Middle frontal gyrus (tissue), 1 donor: ENCODE measurements around the gene RAB5A.
"Not testable (repeated sequence)": the region's sequence is repeated elsewhere in the genome, so short reads cannot be mapped to it uniquely, and the experiment has no call there.

ENCODE experiments used
- DNase-seq: peaks from one replicate; pipeline ENCODE4 v3.0.0-alpha.2; 2015; ENCODE audit warnings: low spot score; ENCODE audit errors: extremely low spot score

RAB5A gene

DNA sequence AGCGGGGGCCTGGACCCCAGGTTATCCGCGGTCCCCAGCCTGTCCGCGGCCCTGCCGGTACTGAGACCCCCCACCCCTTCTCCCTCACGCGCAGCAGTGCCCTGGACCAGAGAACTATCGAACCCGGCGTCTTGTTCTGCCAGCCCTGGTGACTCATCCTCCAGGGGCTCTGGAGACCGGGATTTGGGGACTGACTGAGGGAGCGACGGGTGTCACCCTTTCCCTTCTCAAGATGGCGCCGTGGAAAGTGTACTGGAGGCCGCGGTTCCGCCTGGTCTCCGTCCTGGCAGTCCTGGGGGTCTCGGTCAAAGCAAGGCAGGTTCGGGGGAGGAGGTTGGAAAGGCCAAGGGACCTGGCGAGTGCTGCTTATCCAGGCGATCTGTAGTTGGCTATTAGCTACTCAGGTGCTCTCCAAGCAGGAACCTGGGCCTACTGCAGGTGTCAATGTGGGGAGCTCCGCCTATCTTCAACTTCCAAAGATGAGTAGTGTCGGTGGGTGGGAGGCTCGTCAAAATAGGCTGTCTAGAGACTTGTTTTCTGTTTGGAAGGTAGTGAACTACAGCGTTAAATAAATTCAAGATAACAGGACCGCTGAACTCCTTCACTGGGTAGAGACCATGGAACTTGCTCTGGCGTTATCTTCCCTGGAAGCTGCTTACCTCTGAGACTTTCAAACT is 790 bp downstream of the RAB5A start:
- DNase-seq: no peak

DNA sequence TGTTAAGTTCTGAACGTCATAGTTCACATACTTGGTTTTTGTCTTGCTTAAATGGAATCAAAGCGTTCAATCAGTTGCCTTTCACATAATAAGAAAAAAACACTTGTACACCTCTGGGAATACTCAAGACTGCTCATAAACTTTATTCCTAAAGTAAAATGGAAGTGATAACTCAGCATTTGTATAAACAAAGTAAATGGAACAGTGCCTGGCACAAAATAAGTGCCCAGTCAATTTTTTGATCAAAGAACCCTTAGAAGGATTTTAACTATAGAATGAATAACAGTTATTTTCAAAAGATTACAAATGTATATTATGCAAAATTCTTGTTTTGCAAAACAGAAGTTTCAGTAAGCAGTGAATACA is 1.3 kb downstream of the RAB5A start:
- no peak for DNase-seq

DNA sequence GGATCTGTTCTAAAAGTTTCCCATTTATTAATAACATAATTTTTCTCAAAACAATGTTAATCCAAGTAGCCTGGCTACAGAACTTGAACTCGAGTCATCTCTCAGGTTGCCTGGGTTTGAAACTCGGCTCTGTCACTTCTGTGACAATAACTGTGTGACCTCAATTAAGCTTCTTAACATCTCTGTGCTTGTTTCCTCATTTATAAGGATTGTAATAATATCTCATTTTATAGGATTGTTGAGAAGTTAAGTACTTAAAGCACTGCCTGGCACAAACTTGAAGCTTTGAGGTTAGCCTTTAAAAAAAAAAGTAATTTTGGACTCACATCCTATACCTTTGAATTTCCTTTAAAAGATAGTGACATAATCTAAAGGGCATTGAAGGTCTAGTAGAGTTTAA is 3.4 kb downstream of the RAB5A start:
- DNase-seq: no peak

DNA sequence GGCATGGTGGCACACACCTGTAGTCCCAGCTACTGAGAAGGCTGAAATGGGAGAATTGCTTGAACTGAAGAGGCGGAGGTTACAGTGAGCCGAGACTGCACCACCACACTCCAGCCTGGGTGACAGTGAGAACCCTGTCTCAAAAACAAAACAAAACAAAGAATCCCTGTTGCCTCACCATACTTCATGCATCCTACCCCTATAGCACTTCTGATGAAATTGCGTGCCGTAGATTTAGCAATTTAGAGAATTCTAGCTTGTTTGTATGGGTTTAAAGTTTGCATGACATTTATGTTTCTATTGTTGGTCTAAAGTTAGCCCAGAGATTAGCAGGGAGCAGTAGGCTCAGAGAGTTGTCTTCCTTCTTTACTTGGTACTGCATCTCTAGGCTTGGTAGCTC is 7.8 kb downstream of the RAB5A start:
- no peak for DNase-seq

- DNase-seq: not testable (repeated sequence)
Observed at GRCh38 chr3:19957354-19957753, 10.5 kb downstream of the RAB5A start.

GRCh38 chr3:19959505-19959904 is 12.6 kb downstream of the RAB5A start:
- DNase-seq: no peak

DNA sequence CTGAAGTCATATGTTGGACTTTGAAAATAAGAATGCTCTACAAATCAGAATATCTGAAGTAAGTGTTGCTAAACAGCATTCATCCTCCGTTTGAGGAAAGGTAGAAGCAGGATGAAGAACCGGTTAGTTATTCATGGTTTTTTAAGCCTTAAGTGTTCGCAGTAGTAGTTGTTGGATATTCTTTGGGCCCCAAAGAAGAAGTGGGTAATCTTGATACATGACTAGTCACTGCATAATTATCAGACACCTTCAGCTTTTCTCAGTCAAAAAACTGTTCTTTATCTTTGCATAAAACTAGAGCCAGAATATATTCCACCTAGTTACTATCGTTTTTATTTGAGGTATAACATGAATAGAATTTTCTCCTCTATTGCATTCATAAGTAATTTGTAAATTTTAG is 13.8 kb downstream of the RAB5A start:
- DNase-seq: no peak

DNA sequence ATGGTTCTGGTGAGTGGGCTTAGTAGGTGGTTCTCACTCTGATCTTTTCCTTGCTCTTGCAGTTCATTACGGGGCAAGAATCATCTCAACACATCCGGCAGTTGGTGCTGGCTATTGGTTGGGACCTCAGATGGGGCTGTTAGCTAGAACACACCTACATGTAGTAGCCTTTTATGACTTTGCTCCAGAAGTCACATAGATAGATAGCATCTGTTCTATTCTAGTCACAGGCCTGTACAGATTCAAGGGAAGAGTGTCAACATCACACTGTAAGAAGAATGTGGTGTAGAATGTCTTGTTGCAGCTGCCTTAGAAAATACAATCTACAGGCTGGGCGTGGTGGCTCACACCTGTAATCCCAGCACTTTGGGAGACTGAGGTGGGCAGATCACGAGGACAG is 15.1 kb downstream of the RAB5A start:
- no peak for DNase-seq

- DNase-seq: no peak
Observed at GRCh38 chr3:19967208-19967607, 20.3 kb downstream of the RAB5A start.

DNA sequence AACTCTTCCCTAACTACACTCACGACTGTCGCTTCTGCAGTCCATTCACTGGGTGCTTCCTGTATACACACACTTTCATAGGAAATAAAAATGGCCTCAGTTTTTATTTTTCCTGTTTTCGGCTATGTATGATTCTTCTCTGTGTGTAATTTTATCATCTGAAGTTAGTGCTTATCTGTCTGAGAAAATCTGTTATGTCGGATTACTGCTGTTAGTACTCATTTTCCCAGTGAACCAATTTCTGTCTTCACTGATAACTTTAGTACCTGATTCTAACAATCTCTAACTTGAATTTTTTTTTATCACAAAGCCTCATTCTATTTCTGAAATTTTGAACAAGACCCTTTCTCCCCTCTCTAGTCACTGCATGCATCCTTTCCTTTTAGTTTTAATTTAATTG is 20.9 kb downstream of the RAB5A start:
- no peak for DNase-seq

DNA sequence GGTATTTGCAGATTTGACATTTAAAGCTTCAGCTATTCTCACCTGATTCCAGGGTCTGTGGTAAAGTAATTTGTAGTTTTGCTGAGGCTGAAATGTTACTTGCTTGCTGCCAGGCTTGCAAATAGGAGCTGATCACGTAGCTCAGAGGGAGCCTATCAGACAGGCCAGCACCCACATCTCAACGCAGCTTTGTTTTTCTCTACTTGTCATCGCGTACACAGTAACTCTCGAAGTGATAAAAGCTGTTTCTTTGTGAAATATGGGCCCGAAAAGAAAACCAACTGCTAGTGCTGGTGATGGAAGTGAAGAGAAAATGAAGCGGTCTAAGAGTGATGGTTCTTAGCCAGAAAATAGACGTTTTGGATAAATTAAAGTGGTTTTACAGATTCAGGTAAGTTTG is 23.4 kb downstream of the RAB5A start:
- DNase-seq: no peak

DNA sequence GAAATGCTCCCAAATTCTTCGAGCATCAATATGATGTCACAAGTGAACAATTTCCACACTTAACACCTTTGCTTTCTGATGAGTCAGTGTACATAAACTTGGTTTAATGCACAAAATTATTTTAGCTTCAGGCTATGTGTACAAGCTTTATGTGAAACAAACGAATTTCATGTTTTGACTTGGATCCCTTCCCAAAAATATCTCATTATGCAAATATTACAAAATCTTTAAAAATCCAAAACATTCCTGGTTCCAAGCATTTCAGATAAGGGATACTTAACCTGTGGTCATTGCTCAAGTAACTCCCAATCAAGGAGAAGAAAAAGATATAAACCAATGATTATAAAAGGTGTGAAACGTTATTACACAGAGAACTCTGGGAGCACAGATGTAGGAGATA is 25.2 kb downstream of the RAB5A start:
- no peak for DNase-seq

- not testable (repeated sequence) for DNase-seq
Observed at GRCh38 chr3:19988904-19989303, 42.0 kb downstream of the RAB5A start.

DNA sequence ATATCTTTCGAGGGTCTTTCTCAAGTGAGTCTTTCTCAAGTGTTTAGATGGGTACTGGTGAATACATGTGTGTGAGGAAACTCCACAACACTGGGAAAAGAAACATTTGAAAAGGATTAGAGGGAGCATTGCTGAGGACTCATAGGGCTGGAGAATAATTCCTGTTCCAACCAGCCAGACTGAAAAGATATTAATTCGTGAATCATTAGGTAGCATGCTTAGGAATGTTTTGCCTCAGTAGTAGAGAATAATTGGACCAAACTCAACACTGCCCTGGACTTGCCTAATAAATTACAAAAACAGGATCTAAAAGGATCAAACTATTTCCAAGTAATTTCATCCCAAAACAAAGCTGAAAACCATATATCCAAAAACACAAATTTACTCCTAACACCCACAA is 47.9 kb downstream of the RAB5A start:
- DNase-seq: no peak

GRCh38 chr3:19997502-19997901 is 50.6 kb downstream of the RAB5A start:
- DNase-seq: no peak

- no peak for DNase-seq
Observed at GRCh38 chr3:20001932-20002331, 55.0 kb downstream of the RAB5A start.

GRCh38 chr3:20007960-20008359 is 61.1 kb downstream of the RAB5A start:
- no peak for DNase-seq

DNA sequence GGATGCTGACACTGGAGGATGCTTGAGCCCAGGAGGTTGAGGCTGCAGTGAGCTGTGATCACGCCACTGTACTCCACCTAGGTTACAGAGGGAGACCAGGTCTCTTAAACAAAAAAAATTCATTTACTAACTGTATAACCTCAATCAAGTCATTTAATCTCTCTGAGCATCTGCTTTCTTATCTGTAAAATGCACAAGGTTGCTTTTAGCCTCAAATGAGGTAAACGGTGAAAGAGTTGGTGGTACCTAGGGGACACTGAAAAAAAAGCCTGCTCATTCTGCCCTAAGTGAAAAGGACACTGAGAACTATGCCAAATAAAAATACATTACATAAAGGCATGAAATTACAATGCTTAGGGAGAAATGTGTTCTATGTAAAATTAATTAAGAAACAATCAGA is 61.7 kb downstream of the RAB5A start:
- no peak for DNase-seq

GRCh38 chr3:20012164-20012563 is 65.3 kb downstream of the RAB5A start, which contains the start of gene PP2D1:
PP2D1 (minus strand) TSS chr3:20012264; CDS start chr3:20012072, 192 bp downstream.
- DNase-seq: no peak

DNA sequence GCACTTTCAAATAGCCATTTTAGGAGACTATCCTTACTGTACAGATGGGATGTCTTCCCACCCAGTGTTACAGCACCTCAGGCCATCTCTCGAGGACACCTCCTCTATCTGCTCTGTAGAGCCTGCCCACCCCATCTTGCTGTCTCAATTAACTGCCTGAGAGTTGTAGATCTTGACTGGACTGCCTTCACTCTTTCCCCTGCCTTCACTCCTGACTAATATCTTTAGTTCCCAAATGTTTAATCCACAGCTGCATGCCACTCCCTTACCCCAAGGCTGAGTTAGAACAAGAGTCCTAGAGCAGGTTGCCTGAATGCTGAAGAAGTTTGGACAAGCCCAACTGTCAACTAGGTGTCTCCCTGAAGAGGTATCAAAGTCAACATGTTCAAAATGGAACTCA is 66.5 kb downstream of the RAB5A start:
- no peak for DNase-seq

GRCh38 chr3:20015525-20015924 is 68.6 kb downstream of the RAB5A start:
- no peak for DNase-seq

GRCh38 chr3:20016076-20016475 is 69.2 kb downstream of the RAB5A start:
- not testable (repeated sequence) for DNase-seq

GRCh38 chr3:20022954-20023622 is 76.2 kb downstream of the RAB5A start:
- DNase-seq: no peak
